LoVo (cell line): ENCODE data around the gene CD74.
A peak's percentile ranks its signal among the peaks of the same experiment; 100 is the strongest.
"Not testable (repeated sequence)": the region's sequence is repeated elsewhere in the genome, so short reads cannot be mapped to it uniquely, and the experiment has no call there.

Experiments used
- DNase-seq: peaks from one replicate; pipeline ENCODE4 v3.0.0-alpha.2; 2016; ENCODE audit warnings: low spot score

Gene CD74

GRCh38 chr5:150441813-150442698 lies 29.3 kb upstream of the CD74 start:
- no peak for DNase-seq

- DNase-seq = no peak
Measured at GRCh38 chr5:150440948-150441812, 28.5 kb upstream of the CD74 start.

GRCh38 chr5:150438873-150439546 lies 26.3 kb upstream of the CD74 start:
- peak; percentile 18 for DNase-seq

DNA sequence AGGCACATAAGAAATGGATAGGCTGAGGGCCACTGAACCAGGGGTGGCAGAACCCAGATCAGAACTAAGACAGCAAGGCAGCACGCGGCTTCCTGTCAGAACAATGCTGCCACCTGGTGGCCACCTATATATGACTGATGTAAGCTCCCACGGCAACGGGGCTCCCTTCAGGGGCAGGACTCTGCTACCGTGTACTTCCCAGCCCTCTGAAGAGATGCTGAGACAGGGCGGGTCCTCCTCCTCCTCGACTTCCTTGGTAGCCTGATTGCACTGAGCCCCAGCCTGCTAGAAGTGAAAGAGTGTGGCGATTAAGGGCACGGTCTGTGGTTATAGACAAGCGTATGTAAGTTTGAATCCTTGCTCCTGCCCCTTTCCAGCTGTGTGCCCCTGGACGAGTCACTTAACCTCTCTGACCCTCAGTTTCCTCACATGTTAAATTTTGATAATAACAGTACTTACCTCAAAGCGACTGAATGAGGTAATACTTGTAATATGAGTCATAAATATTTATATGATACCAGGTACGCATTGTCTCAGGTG lies 23.5 kb upstream of the CD74 start:
- DNase-seq = peak; percentile 93

GRCh38 chr5:150434464-150434863 lies 21.8 kb upstream of the CD74 start:
- no peak for DNase-seq

DNA sequence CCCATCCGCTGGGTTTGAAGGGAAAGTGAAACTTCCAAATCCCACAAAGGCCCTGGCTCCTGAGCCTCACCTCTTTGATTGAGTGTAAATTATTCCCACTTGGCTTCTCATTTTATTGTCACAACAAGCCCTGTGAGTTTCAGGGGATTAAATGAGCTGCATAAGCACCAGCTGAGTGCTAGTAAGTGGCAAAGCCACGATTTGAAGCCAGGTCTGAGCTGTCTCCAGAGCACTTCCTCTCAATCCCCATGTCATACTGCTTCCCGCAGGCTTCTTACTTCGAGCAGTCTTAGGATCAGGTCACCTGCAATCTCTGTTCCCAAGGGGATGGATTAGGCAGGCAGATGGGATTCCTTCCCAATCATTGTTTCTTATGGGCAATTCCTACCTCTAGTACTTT lies 18.9 kb upstream of the CD74 start:
- no peak for DNase-seq

GRCh38 chr5:150431048-150431447 lies 18.3 kb upstream of the CD74 start:
- no peak for DNase-seq

GRCh38 chr5:150429410-150429873 lies 16.7 kb upstream of the CD74 start:
- DNase-seq = no peak

- no peak for DNase-seq
Measured at GRCh38 chr5:150428978-150429377, 16.3 kb upstream of the CD74 start.

- DNase-seq = no peak
Measured at GRCh38 chr5:150428106-150428876, 15.6 kb upstream of the CD74 start.

DNA sequence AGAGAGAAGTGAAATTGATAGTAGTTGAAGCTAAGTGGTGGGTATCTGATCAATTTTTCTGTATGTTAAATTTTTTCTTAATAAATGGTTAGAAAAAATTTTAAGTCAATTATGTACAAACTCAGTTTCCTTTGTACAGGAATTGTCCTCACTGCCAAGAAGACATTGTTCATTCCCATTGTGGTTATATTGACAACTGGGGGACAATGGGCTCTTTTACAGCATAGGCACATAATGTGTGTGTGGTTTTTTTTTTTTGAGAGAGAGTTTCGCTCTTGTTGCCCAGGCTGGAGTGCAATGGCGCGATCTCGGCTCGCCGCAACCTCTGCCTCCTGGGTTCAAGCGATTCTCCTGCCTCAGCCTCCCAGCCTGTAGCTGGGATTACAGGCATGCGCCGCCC lies 13.5 kb upstream of the CD74 start:
- DNase-seq = not testable (repeated sequence)

DNA sequence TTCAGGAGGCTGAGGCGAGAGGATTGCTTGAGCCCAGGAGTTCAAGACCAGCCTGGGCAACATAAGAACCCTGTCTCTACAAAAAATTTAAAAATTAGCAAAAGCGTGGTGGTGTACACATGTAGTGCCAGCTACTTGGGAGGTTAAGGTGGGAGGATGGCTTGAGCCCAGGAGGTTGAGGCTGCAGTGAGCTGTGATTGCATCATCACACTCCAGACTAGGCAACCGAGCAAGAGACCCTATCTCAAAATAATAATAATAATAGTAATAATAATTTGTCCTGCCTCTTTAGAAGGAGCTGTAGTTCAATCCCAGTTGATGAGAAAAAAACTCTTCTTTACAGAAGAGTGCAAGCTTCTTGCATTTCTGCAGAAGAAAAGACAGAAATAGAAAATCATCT lies 10.0 kb upstream of the CD74 start:
- no peak for DNase-seq

GRCh38 chr5:150422075-150422474 lies 9.4 kb upstream of the CD74 start:
- no peak for DNase-seq

DNA sequence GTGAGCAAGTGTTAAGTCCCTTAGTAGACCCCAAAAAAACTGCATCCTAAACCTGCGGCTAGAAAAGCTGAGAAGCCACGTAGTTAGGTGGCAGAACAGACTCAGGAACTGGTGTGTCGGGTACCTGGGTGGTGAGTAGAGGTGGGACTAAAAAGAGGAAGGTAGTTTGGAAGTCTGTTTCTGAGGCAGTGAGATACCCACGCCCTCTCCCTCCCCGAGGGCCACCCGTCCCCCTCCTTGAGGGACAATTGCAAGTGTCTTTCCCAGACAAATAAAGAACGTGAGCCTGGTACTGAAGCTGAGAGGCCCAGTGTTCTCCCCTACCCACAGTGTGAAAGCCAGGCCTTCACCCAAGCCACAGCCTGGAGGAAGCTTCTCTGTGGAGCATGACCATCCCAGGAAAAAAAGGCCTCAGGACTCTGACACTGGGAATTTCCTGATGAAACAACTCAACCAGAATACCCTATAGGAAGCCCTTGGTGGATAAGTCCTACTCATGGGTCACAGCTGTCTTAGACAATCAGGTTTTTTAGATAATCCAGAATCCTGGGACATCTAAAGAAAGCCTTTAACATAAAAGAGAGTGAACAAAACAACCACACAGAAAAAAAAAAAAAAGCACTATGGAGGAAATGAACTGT lies 7.0 kb upstream of the CD74 start:
- DNase-seq = no peak

- not testable (repeated sequence) for DNase-seq
Measured at GRCh38 chr5:150413902-150414790, 1.4 kb upstream of the CD74 start.

DNA sequence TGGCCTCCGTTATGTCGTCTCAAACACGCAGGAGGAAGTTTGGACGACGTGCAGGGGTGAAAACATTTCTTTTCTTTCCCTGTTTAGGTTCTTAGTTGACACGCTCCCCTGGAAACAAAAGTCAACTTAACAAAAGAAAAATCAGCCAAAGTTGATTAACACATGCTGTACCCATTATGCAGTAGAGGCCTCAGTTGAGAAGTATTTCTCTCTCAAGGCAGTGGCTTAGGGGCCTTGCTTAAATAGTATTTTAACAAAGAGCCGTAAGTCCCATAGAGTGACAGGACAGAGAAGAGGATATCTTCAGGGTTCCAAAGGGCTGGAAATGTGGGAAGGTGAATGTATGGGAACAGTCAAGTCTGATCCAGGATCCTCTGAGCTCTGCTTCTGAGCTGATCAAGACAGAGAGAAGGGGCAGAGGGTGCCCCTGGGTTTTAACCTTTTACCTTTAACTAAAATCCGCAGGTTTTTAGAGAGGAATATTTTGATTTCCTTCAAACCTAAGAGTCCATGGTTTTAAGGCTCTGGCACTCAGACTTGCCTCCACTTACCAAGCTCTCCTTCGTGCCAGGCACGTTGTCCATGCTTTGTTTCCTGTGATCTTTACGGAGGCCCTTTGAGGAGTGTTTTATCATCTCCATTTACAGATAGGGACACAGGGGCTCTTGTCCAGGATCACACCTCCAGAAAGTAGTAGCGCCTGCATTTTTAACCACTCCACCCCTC lies 629 bp upstream of the CD74 start:
- no peak for DNase-seq

GRCh38 chr5:150411245-150411979 lies 1.3 kb downstream of the CD74 start:
- DNase-seq = no peak

DNA sequence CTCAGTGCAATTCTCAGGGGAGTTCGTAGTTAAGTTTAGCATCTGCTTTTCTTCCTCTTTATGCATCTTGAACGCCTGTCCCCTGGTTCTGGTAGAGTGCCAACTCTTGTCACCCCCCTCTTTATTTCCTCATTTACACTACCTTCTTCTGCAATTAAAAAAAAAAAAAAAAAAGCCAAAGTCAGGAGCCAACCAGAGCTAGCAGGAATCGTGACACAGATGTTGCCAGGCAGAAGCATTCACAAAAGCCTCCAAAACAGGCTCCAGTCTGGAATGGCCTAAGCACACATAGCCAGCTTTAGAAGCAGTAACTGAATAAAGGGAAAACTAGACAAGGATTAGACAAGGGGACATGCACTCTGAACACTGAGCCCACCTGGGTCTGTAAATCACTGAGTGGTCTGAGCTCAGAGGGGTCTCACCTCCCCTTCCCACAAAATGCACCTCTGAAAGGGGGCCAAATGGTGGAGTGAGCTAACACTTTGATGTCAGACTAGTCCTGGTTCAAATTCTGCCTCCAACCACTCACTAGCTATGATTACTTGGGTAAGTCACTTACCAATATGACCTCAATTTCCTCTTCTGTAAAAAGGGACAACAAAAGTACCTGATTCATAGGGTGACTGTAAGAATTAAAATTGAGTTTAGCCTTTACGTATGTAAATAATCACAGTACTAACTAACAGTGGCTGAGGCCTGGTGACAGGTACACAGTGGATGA lies 2.0 kb downstream of the CD74 start:
- DNase-seq = peak; percentile 41
